ENCODE results near the gene FRRS1.

DNA sequence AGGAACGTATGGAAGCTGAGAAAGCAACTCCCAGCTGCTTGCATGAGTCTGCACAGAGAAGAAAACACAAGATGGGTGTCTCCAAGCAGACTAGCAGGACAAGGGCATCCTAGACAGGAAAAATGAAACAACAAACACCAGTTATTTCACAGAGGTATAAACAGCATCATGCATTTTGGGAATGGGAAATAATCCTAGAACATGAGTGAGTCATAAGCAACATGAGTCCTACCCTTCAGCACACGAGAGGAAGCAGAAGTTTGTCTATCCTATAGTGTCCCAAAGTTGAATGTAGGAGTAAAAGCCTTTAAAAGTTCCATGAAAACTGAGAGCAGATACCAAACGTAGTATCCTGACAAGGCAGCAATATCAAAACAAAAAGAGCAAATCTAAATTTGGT, 11.3 kb upstream of the FRRS1 start:
- no peak for TF ChIP-seq POLR2A (IDR thresholded peaks at IDR 0.05)
- TF ChIP-seq, protein P1, sequence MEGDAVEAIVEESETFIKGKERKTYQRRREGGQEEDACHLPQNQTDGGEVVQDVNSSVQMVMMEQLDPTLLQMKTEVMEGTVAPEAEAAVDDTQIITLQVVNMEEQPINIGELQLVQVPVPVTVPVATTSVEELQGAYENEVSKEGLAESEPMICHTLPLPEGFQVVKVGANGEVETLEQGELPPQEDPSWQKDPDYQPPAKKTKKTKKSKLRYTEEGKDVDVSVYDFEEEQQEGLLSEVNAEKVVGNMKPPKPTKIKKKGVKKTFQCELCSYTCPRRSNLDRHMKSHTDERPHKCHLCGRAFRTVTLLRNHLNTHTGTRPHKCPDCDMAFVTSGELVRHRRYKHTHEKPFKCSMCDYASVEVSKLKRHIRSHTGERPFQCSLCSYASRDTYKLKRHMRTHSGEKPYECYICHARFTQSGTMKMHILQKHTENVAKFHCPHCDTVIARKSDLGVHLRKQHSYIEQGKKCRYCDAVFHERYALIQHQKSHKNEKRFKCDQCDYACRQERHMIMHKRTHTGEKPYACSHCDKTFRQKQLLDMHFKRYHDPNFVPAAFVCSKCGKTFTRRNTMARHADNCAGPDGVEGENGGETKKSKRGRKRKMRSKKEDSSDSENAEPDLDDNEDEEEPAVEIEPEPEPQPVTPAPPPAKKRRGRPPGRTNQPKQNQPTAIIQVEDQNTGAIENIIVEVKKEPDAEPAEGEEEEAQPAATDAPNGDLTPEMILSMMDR (IDR thresholded peaks at IDR 0.05): no peak
